HFF-Myc (cell line): ENCODE data around the gene CCDC200.

Experiments used
- DNase-seq: peaks from one replicate; pipeline ENCODE4 v3.0.0-alpha.2; 2011; ENCODE audit warnings: low read depth; ENCODE audit errors: extremely low read depth
- H3K4me3 ChIP-seq: replicated peaks from 2 replicates; pipeline ENCODE4 v1.5.1; 2011; ENCODE audit warnings: low read depth, mild to moderate bottlenecking, control low read depth, low read length
- CTCF ChIP-seq: IDR thresholded peaks from 2 replicates; pipeline ENCODE4 v1.5.1; 2012; ENCODE audit warnings: mild to moderate bottlenecking, low read depth, low read length, control low read depth; ENCODE audit errors: missing control alignments

The CCDC200 gene

GRCh38 chr17:43175213-43176118, 53.0 kb downstream of the CCDC200 start:
- no peak overlapping the region for H3K4me3 ChIP-seq
- TF ChIP-seq CTCF: no peak
- DNase-seq: peak; percentile 52

GRCh38 chr17:43171586-43172487, 56.6 kb downstream of the CCDC200 start:
- TF ChIP-seq CTCF: peak; percentile 21
- H3K4me3 ChIP-seq: peak overlapping the region; percentile 83
- DNase-seq: peak; percentile 92
